ENCODE results near the gene MAFG. TPM values are rescaled to one million over a fixed set of nuclear protein-coding genes. Genes with fewer than 3 reads are reported as not detected.
A peak's percentile ranks its signal among the peaks of the same experiment; 100 is the strongest.

Gene MAFG
- polyA plus RNA-seq, 4 donors: 9.6 to 14.8 (median 12.0) TPM

GRCh38 chr17:81912441-81913309 is 14.9 kb downstream of the MAFG start:
- no peak for DNase-seq (ENCODE audit: low read depth in 4 of 4, low spot score in 3 of 4)

DNA sequence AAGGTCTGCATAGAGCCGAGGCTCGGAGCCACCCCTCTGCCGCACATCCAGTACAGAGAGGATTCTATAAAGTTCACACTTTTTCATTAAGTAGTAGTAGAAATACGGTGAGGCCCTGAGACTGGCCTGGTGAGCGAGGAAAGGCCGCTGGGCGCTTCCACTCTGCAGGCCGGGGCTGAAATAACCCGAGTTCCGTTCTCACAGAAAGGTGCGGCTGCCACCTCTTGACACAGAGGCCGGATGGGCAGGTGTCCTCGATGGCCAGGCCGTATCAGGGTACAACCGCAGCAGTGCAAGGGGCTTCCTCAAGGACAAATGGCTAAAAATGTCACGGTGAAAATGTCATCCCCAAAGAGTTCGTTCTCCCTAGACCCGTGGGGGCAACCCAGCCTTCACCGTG is 15.6 kb downstream of the MAFG start:
- DNase-seq (ENCODE audit: low read depth in 4 of 4, low spot score in 3 of 4): no peak

DNA sequence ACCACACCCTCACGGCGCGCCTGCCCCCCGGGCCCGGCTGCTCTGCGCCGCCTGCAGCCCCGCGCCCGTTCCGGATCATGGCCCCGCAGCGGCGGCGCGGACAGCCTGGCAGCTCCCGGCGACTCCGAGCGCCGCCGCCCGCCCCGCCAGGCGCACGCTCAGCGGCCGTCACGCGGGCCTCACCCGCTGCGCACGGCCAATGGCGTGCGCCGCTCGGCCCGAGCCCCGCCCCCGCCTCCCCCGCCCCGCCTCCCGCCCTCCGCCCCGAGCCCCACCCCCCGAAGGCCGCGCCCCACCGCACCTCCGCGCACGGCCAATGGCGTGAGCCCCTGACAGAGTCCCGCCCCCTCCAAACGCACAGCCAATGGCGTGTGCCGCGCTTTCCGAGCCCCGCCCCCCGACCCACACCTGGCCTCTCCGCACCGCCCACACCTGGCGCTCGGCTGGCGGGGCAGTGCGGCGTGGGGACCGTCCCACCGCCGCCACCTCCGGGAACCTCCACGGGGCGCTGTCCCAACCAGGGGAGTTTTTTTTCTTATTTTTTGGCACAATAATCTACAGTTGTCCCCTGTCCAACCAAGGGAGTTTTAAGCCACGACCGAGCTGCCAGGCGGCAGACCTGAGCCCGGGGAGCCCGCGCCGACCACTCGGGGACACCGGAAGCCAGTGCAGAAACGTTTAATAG is 16.1 kb downstream of the MAFG start, which contains the start of gene PCYT2:
Gene PCYT2 (minus strand): TSS at position 123 of the 685 bp plus-strand sequence. CDS start 44 bp downstream, at position 79.
- peak in 3 of 4 donors; percentile 64 to 79 (median 72) for DNase-seq (ENCODE audit: low read depth in 4 of 4, low spot score in 3 of 4)

GRCh38 chr17:81910840-81911276 is 16.7 kb downstream of the MAFG start:
- no peak for DNase-seq (ENCODE audit: low read depth in 4 of 4, low spot score in 3 of 4)

DNA sequence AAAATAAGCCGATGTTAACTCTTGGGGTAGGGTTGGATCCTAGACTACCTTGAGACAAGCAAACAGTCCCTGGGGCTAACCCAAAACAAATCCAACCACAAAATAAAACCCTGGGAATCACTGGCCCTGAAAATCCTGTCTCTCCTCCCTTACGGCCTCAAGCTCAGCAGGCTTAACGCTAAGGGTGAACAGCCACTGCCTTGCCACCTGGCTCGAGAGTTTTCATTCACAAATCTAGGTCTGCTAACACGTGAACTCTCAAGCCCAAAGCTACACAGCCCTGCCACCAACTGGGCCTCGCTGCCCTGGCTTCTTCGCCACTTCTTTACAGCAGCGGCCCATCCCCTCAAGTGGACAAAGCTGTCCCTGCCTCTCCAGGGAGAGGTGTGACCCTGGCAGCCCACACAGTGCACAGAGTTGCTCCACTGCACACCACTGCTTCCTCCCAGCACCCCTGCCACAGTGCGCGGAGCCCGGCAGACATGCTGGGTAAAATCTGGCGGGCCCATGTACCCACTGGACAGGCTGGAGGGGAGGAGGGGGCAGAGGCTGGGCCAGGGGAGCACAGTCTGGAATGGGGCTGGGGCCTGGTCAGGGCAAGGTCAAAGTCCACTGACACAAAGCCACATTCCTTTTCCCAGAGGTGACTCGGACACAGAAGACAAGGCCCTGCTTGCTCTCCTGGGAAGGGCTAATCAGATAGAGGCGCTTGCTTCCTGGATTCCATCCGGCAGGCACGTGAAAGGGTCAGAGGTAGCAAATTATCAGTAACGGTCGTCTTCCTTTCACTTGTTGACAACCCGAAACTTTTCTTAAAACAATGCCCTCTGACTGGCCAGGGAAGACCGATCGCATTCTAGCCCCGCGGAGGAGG is 17.3 kb downstream of the MAFG start:
- no peak for DNase-seq (ENCODE audit: low read depth in 4 of 4, low spot score in 3 of 4)

DNA sequence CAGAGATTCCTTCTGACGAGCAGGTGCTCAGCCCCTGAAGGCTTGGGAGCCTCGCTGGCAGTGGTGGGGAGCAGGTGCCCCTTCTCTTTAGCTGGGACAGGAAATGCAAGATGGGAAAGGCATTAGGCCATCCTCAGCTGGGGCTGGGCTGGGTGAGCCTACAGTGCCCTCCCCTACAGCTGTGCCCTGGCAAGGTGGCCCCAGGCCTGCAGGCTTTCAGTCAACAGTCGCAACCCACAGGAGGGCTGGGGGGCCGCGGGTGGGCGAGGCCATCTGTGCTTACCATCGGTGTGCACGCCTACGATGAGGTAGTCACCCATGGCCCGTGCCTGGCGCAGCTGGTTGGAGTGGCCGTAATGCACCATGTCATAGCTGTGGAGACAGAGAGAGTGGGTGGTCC is 18.3 kb downstream of the MAFG start:
- no peak for DNase-seq (ENCODE audit: low read depth in 4 of 4, low spot score in 3 of 4)

DNA sequence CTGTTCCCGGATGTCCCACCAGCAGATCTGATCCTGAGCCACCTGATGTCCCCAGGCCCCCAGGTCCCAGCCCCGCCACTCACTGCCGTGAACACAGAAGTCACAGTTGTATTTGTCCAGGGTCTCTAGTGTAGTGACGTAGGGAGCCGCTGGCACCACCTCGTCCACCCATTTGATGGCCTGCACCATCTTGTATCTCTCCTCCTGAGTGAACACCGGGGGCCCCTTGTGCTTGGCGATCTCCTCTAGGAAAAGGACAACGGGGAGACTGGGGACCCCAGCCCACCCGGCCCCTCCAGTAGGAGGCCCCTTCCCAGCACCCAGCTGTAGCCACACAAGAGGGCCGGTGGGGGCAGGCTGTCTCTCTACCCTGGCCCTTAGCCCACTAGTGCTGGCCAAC is 18.7 kb downstream of the MAFG start:
- DNase-seq (ENCODE audit: low read depth in 4 of 4, low spot score in 3 of 4): no peak

- no peak for DNase-seq (ENCODE audit: low read depth in 4 of 4, low spot score in 3 of 4)
These were observed 20.1 kb downstream of the MAFG start for GRCh38 chr17:81907219-81908145.

DNA sequence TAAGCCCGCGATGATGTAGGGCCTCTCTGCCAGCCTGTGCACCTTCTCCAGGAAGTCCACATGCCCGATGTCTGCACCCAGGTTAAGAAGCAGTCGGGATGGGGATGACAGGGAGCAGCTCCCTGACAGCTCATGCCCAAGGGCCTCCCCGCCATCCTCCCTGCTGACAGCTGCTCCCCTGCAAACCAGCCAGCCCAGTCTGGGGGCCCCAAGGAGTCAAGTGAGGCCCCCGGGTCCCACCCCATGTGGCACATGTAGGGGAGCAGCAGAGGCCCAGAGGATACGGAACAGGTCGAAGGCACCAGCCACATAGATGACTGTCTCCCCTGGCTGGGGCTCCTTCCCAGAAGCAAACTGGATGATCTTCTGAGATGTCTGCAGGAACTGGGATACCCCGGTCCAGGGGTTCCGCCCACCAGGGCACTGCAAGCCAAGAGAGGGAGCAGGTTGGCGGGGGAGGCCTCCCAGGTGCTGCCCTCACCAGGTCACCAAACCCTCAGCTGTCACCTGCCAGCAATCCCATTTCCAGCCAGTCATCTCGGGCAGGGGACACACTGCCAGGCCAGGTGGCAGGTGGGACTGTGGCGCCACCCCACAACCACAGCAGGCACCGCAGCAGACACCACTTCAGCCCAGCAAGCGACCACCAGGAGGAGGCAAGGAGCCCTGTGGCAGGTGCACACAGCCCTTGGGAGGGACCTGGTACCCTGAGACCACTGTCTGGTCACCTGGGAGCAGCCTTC is 20.9 kb downstream of the MAFG start:
- no peak for DNase-seq (ENCODE audit: low read depth in 4 of 4, low spot score in 3 of 4)

DNA sequence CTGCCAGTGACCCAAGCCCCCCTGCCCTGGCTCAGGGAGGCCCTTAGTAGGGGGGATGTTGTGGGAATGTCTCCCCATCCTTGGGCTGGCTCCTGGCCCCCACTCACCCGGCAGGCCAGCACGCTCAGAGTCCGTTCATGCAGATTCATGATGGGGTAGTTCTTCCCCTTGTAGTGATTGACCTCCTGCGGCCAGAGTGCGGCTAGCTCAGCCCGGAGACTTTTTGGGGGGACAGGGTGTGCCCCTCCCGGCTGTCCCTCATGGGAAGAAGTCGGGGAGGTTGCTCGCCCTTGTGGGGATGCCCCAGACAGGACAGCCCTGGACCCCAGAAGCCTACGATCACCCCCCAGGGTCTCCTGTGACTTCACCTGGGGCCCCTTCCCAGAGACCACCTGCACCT is 21.5 kb downstream of the MAFG start:
- no peak for DNase-seq (ENCODE audit: low read depth in 4 of 4, low spot score in 3 of 4)

DNA sequence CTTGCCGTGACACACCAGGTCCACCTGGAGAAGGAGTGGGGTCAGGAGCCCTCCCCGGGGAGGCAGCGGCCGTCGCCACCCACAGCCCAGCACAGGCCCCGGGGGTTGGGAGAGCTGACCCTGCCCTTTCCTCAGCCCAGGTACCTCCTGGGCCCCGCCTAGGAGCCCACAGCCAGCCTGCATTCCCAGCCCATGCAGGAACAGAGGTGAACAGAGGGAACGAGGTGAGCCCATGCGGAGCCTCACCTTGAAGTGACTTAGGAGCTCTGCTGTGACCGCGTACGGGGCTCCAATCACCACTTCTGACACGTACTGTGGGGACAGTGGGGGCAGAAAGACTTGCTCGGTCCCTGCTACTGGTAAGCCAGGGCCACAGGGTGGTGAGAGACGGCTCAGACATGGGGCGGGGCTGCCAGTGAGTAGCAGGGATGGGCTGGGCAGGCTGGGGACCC is 22.1 kb downstream of the MAFG start:
- DNase-seq (ENCODE audit: low read depth in 4 of 4, low spot score in 3 of 4): no peak

DNA sequence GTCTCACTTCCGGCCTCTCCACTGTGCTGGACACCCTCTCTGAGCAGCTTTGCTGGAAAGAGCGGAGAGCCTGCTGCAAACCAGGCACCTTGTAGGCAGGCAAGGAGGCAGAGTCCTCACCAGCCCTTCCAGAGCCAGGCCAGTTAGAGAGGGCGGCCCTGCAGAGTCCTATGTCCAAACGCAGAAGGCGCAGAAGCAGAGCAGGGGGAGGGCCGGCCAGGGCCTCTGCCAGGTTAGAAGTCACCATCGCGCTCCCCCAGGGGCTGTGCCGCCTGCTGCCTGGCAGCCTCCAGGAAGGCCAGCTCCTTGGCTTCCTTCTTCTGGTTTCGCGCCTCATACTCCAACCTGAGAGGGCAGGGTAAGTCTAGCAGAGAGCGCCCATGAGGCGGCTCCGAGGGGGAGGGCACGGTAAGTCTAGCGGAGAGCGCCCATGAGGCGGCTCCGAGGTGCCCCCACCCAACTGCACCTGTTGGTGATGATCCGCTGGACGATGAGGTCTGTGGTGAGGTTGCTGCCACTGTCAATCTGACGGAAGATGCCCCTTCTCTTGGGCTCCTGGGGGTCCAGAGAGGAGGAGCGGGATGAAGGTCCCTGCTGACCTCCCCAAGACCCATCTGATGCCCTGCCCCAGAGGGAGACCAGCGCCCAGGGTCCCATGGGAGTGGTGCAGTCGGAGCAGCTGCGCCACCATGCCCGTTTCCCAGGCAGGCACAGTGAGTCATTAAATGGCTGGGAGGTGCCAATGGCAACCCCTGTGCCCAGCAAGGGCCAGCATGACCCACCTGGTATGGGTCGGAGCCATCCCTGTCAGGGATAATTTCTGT is 22.7 kb downstream of the MAFG start:
- DNase-seq (ENCODE audit: low read depth in 4 of 4, low spot score in 3 of 4): no peak

DNA sequence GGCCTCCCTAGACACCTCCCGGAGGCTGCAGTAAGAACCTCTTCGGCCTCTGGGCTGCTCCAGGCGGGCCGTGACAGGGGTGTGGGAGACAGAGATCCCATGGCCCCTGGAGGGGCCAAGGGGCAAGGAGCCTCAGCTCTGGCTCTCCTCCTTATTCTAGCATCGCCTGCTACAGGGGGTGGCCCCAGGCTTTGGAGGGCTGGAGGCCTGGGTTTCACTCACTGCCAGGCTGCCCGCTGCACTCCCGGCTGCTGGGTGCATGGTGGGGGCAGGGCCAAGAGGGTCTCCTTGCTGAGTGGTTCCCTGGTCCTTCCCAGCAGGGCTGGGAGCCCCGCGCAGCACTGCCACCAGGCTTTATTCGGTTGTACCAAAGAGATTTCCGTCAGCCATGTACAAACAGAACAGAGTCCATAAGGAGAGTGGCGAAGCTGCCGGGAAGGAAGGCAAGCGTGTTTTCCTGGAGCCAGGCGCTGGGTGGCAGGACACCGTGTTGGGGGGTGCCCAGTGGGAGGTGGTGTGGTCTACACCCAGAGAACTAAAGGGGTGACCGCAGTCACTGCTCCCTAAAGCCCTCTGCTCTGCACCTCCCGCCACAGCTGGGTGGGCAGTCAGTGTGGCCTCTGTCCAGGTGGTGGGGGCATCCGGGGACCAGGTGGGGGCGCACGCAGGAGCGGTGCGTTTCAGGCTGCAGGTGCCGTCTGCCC is 23.5 kb downstream of the MAFG start:
- DNase-seq (ENCODE audit: low read depth in 4 of 4, low spot score in 3 of 4): no peak

DNA sequence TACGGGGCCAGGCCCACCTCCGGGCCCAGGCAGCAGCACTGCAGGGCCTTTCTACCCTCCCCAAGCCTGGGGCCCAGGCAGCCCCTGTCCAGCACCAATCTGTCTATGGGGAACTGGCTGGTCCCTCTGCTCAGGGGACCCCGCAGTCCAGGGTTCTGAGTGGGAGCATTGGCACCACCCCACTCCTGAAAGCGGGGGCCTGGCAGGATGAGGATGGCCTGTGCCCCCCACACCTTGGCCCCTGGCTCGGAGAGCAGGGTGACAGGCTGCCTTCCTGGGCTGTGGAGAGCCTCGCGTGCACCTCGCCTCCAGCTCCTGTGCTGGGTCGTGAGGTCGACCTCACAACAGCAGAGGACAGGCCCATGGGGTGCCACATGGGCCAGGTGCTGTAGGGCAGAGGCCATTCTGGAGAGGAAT is 24.1 kb downstream of the MAFG start:
- no peak for DNase-seq (ENCODE audit: low read depth in 4 of 4, low spot score in 3 of 4)

DNA sequence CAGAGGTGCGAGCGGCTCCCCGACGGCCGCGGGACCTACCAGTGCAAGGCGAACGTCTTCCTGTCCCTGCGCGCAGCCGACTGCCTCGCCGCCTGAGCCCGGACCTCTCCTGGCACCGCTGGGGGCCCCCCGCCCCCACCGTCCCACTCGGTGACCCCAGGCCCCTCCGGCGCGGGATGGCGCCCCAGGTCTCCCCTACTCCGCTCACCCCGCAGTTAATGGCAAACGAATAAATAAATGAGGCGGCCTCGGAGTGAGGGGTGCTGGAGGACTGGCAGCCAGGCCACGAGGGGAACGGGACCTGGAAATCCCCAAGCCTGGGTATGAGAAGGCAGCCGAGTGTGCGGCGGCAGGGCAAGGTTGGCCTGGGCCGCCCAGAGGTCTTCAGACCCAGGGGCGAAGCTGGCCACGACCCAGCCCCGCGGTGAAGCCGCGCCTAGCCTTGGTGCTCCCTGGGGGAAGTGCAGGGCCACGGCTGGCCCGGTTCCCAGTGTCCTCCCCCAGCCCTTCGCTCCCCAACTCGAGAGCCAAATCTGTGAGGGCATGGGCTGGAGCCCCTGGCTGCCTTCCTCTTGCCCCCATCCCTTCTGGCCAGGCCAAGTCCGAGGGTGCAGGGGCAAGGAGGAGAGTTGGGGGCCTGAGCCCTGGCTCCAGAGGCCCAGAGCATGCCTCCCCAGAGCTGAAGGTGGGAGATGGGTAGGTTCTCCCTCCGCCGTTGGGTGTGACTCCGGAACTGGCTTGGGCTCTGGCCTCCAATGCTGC is 24.7 kb downstream of the MAFG start:
- DNase-seq (ENCODE audit: low read depth in 4 of 4, low spot score in 3 of 4): no peak

DNA sequence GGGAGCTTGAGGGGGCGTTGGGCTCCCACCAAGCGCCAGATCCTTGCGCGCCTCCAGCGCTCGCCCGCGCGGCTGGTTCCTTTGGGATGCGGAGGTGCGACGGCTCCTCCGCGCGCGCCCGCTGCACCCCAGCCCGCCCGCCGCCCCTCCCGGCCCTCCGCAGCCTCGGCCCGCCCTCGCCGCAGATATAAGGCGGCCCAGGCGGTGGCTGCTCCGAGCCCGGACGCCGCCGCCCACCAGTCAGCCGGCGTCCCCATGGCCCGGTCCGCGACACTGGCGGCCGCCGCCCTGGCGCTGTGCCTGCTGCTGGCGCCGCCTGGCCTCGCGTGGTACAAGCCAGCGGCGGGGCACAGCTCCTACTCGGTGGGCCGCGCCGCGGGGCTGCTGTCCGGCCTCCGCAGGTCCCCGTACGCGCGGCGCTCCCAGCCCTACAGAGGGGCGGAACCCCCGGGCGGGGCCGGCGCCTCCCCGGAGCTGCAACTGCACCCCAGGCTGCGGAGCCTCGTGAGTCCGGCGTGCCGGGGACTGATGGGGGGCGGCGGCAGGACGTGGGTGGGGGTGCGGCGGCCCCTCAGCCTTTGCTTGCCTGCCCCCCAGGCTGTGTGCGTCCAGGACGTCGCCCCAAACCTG is 25.4 kb downstream of the MAFG start, which contains the start of gene NPB:
Gene NPB (plus strand): TSS at position 216 of the 630 bp plus-strand sequence. CDS start 40 bp downstream, at position 256.
- no peak for DNase-seq (ENCODE audit: low read depth in 4 of 4, low spot score in 3 of 4)

All from left renal pelvis (tissue), 4 donors.